Smooth muscle cell of the brain vasculature (primary cell): ENCODE measurements around the gene NRIP2.
A peak's percentile ranks its signal among the peaks of the same experiment; 100 is the strongest.

ENCODE experiments used
- DNase-seq: peaks from one replicate; pipeline ENCODE4 v3.0.0-alpha.2; 2012; ENCODE audit warnings: low read depth, low spot score

Gene NRIP2

GRCh38 chr12:2806700-2807099, 28.1 kb downstream of the NRIP2 start:
- DNase-seq: no peak

DNA sequence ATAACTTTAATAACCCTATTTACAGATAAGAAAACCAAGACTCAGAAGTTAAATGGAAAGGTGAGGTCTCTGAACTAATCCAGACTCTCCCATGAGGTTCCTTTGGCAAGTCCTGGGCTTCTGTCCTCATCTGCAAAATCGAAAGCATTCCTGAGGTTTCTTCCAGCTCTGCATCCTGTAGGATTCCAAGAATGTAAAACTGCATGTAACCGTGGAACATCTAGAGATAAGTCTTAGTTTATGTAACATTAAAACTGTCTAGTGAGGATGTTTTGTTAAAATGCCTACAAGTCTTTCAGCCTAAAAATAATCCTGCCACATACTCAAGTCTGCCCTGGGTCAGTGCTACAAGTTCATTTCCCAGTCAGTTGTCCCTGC, 29.7 kb downstream of the NRIP2 start:
- no peak for DNase-seq

DNA sequence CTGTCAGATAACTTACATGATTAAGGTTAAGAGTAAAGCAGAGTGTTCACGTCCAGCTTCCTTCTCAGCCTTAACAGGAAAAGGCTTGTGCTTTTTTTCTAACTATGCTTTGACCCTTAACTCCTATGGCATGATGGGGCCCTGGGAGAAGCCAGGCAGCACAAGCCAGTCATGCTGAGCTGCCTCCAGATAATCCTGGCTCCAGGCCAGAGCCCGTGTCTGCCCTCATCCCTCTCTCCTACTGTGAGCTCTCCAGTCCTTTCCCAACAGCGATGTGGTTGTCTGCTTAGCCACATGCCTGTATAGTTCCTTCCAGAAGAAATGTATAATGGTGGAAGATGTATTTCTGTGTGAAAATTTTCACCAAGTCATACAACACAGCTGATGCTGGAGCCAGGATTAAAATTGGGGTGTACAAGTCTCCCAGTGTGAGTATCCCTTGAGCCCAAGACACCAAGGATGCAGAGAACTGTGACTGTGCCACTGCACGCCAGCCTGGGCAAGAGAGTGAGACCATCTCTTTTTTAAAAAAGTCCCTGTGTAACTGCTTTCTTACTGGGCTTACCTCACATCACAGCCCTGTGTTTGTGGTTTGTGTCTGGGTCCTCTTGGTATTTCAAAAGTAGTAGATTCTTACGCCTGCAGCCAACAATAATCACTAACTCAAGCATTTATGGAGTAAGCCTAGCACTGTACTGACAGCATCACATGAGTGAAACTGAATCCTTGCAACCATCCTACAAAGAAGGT, 30.3 kb downstream of the NRIP2 start:
- DNase-seq: peak; percentile 85

GRCh38 chr12:2803635-2804392, 31.0 kb downstream of the NRIP2 start:
- no peak for DNase-seq

- DNase-seq: no peak
Observed at GRCh38 chr12:2801044-2801783, 33.6 kb downstream of the NRIP2 start.

- DNase-seq: no peak
Observed at GRCh38 chr12:2800046-2800570, 34.7 kb downstream of the NRIP2 start.

GRCh38 chr12:2797721-2798418, 37.0 kb downstream of the NRIP2 start:
- no peak for DNase-seq

DNA sequence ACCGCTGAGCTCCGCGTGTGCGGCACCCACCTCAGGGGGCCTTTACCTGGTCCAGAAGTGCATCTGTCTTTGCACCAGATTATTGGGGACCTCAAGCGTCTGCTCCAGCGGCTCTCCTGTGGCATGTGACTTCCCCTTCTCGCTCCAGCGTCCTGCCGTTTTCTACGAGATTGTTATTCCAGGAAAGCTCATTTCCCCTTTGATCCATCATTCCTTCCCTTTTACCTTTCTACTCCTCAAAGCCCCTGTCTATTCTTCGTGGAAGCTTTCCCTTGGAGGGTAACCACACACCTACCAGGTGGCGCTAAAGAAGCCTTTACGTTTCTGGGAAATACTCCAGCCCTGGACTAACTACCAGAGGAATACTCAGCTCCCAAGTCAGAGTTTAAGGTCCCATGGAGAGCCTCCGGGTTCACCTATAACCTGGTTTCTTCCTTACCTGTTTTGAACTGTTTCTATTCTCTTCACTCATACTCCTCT, 38.6 kb downstream of the NRIP2 start:
- DNase-seq: no peak

GRCh38 chr12:2795291-2796186, 39.3 kb downstream of the NRIP2 start:
- no peak for DNase-seq

- DNase-seq: no peak
Observed at GRCh38 chr12:2794736-2795289, 40.0 kb downstream of the NRIP2 start, which contains the start of gene FKBP4. Gene FKBP4, plus strand, starts transcription at chr12:2794970. Its CDS starts 170 bp downstream, at chr12:2795140.

DNA sequence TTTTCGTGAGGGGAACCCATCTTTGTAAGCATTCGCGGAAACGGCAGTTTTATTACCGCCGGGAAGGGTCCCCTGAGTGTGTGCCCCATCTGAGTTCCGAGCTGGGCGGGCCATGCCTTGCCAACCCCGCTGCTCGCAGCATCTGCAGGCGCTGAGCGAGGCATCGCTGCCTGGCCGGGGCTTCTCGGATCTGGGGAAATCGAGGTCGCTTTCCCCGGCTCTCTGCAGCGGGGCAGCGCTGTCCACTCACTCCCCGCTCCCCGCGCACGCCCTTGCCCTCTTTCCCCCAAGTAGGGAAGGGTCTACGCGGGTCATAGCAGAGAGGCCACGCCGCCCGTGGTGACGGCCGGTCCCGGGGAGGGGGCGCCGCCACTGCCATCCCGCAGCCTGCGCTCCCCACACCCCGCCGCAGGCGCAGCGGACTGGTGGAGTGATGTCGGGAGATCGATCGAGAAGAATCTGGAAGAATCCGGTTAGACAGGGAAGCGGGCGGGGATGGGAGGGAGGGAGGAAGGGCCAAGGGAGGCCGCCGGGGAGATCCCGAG, 40.6 kb downstream of the NRIP2 start:
- DNase-seq: no peak

DNA sequence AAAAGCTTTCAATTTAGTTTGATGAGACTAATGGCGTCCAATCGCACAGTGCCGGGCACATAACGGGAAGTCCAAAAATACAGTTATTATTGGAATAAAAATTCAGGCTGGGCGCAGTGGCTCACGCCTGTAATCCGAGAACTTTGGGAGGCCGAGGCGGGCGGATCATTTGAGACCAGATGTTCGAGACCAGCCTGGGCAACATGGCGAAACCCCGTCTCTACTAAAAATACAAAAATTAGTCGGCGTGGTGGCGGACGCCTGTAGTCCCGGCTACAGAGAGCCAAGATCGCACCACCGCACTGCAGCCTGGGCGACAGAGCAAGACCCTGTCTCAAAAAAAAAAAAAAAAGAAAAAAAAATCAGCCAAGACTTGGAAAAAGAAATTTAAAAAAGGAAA, 41.3 kb downstream of the NRIP2 start:
- no peak for DNase-seq

- DNase-seq: no peak
Observed at GRCh38 chr12:2792671-2793500, 41.9 kb downstream of the NRIP2 start.

- DNase-seq: no peak
Observed at GRCh38 chr12:2791089-2791488, 43.7 kb downstream of the NRIP2 start.

GRCh38 chr12:2785017-2785416, 49.8 kb downstream of the NRIP2 start:
- no peak for DNase-seq

DNA sequence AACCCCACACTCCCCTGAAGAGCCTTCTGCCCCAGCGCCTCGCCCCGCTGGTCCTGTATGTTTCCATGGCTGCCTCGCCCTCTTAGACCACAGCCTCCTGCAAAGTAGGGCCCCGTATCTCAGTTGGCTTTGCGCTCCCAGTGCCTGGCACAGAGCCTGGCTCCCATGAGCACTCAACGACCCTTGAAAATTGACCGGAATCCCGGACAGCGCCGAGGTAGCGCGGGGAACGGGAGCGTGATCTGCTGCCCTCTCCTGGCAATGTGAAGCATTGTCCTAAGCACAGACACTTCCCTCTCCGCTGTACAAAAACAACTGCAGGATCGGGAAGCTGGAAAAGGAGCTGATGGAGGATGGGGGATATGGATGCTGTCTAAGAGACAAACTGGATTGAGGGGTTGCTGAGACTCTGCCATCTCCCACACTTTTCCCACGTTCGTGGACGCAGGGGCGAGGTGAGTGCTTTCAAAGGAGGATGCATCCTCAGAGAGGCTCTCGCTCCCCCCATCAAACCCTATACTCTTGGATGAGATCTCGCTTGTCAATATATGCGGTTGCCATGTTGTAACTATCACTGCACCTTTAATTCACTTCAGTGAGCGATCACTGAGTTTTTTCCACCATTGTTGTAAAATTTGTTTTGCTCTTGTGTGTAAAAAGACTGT, 50.8 kb downstream of the NRIP2 start:
- no peak for DNase-seq

- DNase-seq: no peak
Observed at GRCh38 chr12:2779281-2779680, 55.6 kb downstream of the NRIP2 start.

DNA sequence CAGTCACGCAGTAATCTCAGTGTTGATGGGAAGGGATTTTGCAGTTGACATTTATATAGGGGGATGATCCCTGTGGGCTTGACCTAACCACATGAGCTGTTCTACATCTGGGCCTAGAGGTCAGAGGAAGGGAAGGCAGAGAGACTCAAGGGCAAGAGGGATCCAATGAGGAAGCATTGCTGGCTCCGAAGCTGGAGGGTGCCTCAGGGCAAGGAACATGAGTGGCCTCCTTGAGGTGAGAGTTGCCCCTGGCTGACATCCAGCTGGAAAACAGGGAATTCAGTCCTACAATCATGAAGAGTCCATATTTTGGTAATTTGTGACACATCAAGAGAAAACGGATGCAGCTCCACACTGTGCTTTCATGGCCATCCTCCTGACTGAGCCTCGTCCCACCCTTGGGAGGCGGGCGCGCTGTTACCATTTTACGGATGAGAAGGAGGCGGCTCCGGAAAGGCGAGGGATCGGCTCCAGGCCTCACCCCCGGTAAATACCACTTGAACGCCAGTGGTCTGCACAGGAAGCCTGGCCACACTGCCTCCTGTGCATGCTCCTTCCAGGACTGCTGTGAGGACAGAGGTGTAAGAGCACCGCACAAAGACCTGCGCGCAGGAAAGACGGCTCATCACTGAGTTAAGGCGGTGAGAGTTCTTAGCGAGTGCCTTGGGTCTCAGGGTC, 58.6 kb downstream of the NRIP2 start:
- no peak for DNase-seq
